NCI-H82 treated with DMSO at 0.1 percent for 48 hours (cell line): ENCODE data around the gene SPATA19.
"Not testable (repeated sequence)": the region's sequence is repeated elsewhere in the genome, so short reads cannot be mapped to it uniquely, and the experiment has no call there.

ENCODE experiments used
- DNase-seq: peaks from one replicate; lab custom pipeline; 2025; ENCODE audit not compliant: unreplicated experiment; lab: John Stamatoyannopoulos, UW

The SPATA19 gene, protein sequence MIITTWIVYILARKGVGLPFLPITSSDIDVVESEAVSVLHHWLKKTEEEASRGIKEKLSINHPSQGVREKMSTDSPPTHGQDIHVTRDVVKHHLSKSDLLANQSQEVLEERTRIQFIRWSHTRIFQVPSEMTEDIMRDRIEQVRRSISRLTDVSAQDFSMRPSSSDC

DNA sequence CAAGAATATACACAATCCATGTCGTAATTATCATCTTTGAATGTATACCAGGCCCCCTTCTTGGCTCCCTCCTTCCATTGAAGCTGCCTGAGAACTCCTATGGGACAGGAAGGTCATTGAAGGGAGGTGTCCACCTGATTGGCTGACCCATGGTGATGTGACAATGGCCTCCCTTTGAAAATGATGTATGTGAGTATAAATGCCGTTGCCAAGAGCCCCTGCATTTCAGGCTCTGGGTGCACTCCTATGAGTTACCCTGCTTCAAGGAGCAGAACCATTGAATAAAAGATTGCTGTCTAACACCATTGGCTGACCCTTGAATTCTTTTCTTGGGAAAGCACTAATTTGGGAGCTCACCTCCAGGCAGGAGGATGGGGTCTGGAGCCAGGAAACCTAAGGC lies at the start of gene SPATA19:
Gene SPATA19 (minus strand): TSS at position 101 of the 400 bp plus-strand sequence. CDS start 67 bp downstream, at position 34.
- no peak for DNase-seq

DNA sequence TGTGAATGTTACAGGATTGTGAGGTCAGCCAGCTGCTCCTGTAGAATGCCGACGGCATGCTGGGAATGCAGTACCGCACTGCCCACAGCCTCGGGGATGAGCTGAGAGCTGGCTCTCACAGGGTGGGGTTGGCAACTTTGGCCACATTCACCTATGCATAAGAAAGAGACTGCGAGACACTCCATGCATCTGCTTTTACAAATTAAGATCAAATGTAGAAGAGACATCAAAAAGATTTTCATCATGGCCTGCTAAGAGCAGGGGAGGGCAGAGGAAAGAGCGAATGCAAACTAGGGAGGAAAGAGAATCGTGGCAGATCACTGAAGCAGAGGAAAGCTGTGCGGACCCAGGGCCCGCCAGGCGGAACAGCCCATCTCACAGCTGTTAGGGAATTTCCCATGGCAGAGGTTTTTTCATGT lies 49.8 kb upstream of the SPATA19 start:
- no peak for DNase-seq

DNA sequence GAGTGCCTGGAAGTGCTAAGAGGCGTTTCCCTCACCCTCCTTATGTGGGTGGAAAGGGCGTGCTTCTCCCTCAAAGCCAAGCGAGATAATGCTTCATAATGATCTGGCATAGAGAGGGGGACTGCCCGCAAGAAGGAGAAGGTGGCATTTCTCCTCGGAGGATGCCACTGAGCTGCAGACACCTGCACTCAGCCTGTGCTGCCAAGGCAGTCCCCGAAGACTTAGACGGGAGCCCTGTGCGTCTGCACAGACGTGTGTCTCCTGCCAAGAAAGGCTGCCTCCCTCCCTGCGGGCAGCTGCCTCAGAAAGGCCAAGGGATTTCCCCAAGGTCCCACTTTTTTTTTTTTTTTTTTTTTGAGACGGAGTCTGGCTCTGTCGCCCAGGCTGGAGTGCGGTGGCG lies 48.1 kb upstream of the SPATA19 start:
- DNase-seq, result no peak

GRCh38 chr11:133892584-133893380 lies 47.5 kb upstream of the SPATA19 start:
- DNase-seq, result no peak

DNA sequence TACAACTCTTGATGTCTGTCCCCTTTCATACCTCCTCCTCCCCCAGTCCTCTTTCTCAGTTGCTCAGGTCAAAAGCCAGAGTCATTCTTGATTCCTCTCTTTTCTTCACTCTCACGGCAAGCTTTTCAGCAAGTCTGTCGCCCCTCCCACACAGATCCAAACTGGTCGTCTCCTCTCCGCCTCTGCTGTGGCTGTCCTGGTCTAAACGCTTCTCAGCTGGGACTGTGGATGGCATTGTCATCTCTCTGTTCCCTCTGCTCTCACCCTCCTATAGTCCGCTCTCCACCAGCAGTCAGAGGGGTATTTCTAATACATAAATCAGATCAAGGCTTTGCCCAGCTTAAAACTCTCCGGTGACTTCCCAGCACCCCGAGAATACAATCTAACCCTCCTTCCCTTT lies 46.8 kb upstream of the SPATA19 start:
- DNase-seq, result no peak

GRCh38 chr11:133889893-133890292 lies 44.6 kb upstream of the SPATA19 start:
- no peak for DNase-seq

DNA sequence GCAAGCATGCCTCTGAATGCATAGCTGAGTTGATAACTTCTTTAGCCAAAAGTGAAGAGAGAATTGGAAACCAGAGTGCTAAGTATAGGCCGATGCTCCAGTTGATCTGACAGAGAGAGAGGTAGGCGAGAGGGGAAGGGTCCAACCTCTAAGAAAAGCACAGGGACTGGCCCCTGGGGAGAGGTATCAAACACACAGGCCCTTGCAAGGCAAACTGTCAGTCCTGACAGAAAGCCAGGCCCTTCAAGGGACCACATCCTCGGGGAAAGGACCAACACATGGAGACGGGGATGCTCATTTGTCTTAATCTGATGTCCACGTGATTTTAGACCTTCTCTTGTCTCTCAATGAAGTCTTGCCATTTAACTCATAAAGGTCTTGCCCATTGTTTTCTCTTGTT lies 43.9 kb upstream of the SPATA19 start:
- no peak for DNase-seq

GRCh38 chr11:133887692-133888332 lies 42.5 kb upstream of the SPATA19 start:
- DNase-seq, result no peak

DNA sequence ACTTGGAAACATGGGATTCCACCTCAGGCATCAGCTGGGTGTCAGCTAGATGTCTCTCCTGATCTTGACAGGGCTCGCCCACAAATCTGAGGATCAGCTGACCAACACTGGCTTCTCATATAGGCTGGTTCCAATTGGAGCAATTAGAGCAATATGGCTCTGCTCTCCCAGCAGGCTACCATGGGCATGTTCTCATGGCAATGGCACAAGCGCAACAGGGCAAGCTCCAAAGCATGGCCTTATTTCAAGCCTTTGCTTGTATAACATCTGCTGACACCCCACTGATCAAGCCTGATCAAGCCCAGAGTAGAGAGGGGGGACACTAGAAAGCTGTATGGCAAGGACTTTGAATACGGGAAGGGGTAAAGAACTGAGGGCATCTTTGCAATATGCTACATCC lies 40.7 kb upstream of the SPATA19 start:
- DNase-seq, result no peak

DNA sequence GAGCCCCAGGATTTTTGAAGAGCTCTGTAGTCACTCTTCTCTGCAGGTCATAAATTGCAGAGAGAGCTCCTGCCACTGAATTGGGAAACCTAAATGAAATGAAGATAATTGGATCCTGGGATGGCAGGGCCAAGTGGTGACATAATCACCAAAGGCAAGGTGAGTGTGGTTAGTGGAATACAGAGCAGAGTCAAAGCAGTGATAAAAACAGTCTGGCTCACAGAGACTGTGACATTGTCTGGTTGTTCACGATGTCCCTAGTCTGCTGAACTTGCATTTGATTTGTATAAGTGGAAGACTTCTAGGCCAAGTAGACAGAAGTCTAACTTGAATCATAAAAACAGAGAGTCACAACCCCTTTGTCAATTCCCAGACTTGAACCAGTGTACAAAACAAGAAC lies 26.8 kb upstream of the SPATA19 start:
- no peak for DNase-seq

DNA sequence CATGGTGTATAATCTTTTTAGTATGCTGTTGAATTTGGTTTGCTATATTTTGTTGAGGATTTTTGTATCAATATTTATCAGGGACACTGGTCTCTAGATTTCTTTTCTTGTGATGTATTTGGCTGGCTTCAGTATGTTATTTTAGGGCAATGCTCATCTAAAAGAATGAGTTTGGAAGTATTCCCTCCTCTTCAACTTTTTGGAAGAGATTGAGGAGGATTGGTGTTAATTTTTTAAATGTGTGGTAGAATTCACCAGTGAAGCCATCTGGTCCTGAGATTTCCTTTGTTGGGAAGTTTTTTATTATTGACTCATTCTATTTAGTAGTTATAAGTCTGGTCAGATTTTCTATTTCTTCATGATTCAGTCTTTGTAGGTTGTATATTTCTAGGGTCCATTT lies 22.1 kb upstream of the SPATA19 start:
- DNase-seq, result no peak

DNA sequence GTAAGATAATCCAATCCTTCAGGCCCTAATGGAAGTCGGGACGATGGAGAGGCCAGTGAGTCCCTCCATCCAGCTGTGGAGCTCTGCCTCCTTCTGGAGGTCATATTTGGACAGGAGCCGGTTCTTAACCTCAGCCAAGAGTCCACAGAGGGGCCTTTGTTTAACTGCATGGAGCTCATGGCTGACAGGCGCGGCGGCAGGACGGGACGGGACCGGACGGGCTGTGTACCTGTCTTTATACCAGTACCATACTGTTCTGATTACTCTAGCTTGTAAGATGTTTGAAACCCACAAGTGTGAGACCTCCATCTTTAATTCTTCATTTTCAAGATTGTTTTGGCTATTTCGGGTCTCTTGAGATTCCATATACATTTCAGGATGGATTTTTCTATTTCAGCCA lies 20.2 kb upstream of the SPATA19 start:
- DNase-seq, result no peak

- no peak for DNase-seq
These were observed 19.4 kb upstream of the SPATA19 start for GRCh38 chr11:133864756-133865155.

DNA sequence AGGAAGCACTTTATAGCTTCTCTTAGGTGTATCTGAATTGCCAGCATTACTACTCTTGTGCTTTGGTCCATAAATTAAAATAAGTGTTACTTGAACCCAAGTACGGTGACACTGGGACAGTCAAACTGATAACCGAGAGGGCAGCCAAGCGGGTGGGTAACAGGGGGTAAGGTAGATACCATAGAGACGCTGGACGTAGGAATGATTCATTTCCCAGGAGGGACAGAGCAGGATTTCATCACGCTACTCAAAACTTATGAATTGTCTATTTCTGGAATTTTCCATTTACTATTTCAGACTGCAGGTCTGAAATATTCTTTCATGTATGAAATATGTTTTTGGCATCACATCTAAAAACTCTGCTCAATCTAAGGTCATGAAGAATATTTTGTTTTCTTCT lies 14.8 kb upstream of the SPATA19 start:
- no peak for DNase-seq

DNA sequence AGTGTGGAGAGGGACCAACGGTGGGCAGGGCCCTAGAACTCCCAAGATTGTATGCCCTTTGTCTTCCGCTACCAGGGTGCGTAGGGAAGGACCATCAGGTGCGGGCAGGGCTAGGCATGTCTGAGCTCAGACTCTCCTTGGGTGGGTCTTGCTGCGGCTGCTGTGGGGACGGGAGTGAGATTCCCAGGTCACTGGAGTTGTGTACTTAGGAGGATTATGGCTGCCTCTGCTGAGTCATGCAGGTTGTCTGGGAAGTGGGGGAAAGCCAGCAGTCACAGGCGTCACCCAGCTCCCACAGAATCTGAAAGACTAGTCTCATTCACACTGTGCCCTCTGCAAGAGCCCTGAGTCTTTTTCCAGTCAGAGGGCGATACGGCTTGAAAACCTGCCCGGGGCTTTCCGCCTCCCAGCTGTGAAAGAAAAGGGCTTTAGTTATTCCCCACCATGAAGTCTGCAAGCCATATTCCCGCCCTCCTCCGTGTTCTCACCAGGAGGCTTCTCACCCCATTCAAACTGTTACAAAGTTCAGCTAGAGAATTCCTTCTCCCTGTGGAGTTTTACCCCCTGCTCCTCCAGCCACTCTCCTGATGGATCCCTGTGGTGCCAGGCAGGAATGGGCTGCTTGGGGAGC lies 9.1 kb upstream of the SPATA19 start:
- DNase-seq, result not testable (repeated sequence)

DNA sequence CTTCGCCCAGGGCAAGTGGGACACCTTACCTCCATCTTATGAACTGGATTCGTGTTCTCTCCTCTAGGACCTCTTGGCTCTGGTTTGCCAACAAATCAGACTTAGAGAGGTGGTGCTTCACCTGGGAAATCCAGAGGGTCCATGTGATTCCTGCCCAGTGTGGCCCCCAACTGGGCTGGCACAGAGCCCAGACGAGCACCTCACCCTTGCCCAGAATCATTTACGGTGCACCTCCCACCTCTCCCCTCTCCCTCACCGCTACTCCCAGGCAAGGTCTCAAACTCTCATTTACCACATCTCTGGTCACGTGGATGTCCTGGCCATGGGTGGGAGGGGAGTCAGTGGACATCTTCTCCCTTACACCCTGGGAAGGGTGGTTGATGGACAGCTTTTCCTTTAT lies 1.1 kb downstream of the SPATA19 start:
- no peak for DNase-seq

DNA sequence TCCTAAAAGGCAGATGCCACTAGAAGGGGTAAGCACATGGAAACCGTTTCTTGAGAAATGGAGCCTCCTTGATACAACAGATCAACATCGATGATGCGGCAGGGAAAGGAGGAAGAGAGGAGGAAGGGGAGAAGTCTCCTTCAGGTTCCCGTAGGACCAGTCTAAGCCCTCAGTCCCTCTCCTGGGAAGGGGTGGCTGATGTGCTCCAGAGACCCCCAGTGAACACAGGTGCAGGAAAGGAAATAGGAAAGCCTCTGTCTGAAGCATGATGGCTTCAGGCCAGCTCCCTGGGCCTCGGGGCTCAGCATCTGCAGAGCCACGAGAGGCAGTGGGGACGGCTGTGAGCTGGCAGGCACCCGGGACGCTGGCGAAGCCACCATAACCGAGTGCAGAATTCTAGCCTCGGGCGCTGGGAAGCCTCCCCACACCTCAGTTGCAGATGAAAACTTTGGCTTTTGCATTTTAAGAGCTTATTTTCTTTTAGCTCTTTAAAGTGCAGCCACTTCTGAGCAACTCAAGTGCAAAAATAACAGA lies 1.8 kb downstream of the SPATA19 start:
- DNase-seq, result no peak

DNA sequence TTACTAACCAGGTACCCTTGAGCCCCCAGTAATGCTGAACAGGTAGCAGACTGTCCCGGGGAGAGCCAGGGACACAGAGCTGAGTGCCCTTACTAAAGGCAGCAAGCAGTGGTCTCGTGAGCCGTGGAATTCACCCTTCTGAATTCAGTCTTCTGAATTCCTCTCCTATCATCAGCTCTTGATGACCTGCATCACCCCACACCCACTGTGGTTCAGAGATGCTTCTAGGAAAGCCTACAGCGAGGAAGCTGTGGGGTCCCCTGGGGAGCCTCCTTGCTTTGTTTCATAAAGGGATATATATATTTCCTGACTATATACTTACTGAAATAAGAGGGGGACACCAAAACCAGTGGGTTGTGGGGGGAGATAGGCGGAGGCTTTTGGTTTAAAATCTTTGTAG lies 2.6 kb downstream of the SPATA19 start:
- no peak for DNase-seq

DNA sequence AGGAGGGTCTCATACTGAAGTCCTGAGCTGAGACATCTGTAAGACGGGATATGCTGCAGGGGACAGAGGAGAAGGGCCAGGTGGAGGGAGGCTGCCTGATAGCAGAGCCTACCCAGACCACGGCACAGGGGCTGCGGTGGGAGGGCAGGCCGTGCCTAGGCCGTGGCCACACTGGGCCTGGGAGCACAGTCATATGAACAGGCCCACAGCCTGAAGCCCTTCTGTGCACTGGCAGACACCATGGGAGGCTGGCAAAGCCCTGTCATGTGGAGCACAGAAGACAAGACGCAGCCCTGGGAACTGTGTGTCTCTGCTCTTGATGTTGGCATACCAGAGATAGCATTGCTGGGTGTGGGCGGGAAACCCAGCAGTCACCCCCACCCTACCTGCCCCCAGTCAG lies 3.3 kb downstream of the SPATA19 start:
- no peak for DNase-seq

DNA sequence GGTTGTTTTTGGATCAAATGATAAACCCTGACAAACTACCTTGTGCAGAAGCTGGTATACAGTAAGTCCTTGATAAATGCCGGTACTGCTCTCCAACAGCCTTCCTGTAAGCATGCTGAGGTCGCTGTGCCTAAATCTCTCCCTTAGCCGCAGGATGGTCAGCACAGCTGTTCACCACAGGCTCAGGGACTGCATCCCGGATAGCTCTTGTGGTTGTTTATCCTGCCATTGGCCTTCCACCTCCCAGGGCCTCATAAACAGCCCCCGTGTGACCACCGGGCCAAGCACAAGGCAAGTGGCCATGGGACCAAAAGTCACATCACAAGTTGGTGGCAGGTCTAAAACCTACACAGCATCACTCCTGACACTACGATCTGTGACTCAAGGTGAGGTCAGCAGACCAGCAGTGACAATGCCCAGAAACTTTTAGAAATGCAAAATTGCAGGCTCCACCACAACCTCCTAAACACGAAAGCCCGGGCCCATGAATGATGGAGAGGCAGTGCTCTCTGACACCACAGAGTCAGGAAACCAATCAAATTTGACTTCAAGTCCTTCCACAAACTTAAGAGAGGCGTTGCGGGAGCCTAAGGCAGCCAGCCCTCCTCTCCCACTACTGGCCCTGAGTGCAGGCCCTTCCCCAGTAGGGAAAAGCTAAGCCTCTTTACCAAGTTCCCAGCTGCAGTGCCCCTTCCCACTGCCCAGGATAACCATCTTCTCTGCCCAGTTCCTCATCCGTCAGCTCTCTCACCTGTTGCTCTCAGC lies 3.9 kb downstream of the SPATA19 start:
- DNase-seq, result no peak

DNA sequence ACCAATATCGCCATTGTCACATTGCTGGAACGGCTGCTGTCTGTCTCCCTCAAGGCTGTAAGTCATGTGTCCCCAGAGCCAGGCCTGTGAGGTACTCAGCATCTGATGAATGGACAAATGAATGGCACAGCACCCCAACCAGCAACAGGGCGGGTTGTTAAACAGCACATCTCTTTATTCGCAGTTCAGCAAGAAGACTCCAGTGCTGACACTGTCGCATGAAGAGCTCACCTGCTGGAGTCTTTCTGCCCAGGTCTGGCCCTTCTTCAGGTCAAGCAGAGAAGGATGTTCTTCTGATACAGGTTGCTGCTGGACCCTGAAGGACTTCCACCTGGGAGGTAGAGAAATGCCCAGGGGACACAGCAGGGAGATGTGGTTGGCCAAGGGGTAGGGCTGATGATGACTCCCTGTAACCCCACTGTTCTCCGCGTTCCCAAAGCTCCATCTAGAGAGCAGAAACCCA lies 4.8 kb downstream of the SPATA19 start:
- DNase-seq, result no peak
